Calu3 (cell line): ENCODE measurements around the gene WDFY4. TPM values are rescaled to one million over a fixed set of nuclear protein-coding genes. Genes with fewer than 3 reads are reported as not detected.

Experiments
- BruUV-seq: library from RNA; stranded (reverse); fragments of 400-500 nt; replicated peaks from 2 replicates; lab custom pipeline; 2021; lab: Mats Ljungman, UMichigan
- CTCF ChIA-PET: fragments of 300-600 bp; sonication (Branson Sonifier 250); formaldehyde crosslinking; loops from one replicate; lab custom pipeline; 2022; ENCODE audit warnings: antibody characterized with exemption; lab: Charles Lee
- DNase-seq: peaks from one replicate; pipeline ENCODE4 v3.0.0; 2022
- H3K27ac Mint-ChIP-seq: one replicate; pipeline ENCODE4 v1.8.0; 2022; ENCODE audit warnings: mixed read lengths; ENCODE audit not compliant: unreplicated experiment
- H3K27me3 Mint-ChIP-seq: one replicate; pipeline ENCODE4 v1.8.0; 2022; ENCODE audit warnings: mixed read lengths; ENCODE audit not compliant: unreplicated experiment
- H3K36me3 Mint-ChIP-seq: one replicate; pipeline ENCODE4 v1.8.0; 2022; ENCODE audit warnings: mild to moderate bottlenecking, moderate library complexity, mixed read lengths; ENCODE audit not compliant: insufficient read depth, unreplicated experiment
- H3K4me1 Mint-ChIP-seq: one replicate; pipeline ENCODE4 v1.8.0; 2022; ENCODE audit warnings: mild to moderate bottlenecking, low read depth, mixed read lengths; ENCODE audit not compliant: unreplicated experiment
- H3K4me3 Mint-ChIP-seq: one replicate; pipeline ENCODE4 v1.8.0; 2022; ENCODE audit warnings: mild to moderate bottlenecking, low read depth, moderate library complexity, mixed read lengths; ENCODE audit not compliant: unreplicated experiment
- H3K9me3 Mint-ChIP-seq: one replicate; pipeline ENCODE4 v1.8.0; 2022; ENCODE audit warnings: low read depth, mixed read lengths; ENCODE audit not compliant: unreplicated experiment
- CTCF ChIP-seq: fragments of 200-600 bp; IDR thresholded peaks from one replicate; pipeline ENCODE4 v1.8.0; 2022; ENCODE audit warnings: antibody characterized with exemption; ENCODE audit not compliant: unreplicated experiment
- intact Hi-C: fragments of 100-400 bp; cut with micrococcal nuclease; formaldehyde crosslinking; loops from one replicate; pipeline ENCODE4 v1.10.0; 2022; ENCODE audit not compliant: unreplicated experiment
- total RNA-seq: library from RNA; stranded (reverse); gene quantifications from 2 replicates; pipeline ENCODE4 v1.2.3, GENCODE V29; 2022

Gene WDFY4
- total RNA-seq, 1 experiment from 2014 or later, result not detected

DNA sequence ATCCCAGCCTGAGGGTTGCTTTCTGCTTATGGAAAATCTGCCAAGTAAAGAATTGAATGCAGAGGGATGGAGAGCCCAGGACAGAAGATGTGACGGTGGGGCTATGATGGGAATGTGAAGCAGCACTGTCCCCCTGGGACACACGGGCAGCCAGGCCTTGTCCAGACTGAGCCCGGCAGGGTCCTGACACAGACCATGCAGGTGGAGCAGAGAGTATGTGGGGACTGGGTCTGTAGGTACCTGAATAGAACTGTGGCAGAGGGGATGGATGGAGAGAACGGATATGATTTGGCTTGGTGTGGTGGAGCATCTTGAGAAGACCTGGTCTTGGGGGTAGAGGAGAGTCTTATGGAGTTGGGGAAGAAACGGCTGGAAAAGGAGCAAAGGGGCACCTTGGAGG, 255.7 kb downstream of the WDFY4 start:
- peaks cover 65% of the 10 kb centered on the region for H3K27me3 Mint-ChIP-seq
- BruUV-seq, result no TSS peak

GRCh38 chr10:48940958-48941357, 256.3 kb downstream of the WDFY4 start:
- no peaks in the 10 kb centered on the region for H3K36me3 Mint-ChIP-seq
- TF ChIP-seq CTCF, result no peak
- intact Hi-C loops, result no loop called here
- H3K27ac Mint-ChIP-seq, result no peak overlapping the region
- CTCF ChIA-PET, result no interaction called here
- no peak for DNase-seq
- H3K4me3 Mint-ChIP-seq, result no peak overlapping the region
- H3K9me3 Mint-ChIP-seq, result no peaks in the 10 kb centered on the region
- no peaks in the 10 kb centered on the region for H3K4me1 Mint-ChIP-seq
- H3K27me3 Mint-ChIP-seq, result peaks cover 67% of the 10 kb centered on the region
- no TSS peak for BruUV-seq

More for the DNA sequence above, 255.7 kb downstream of the WDFY4 start:
- H3K9me3 Mint-ChIP-seq, result no peaks in the 10 kb centered on the region
- no peaks in the 10 kb centered on the region for H3K4me1 Mint-ChIP-seq
- no peaks in the 10 kb centered on the region for H3K36me3 Mint-ChIP-seq
- no peak for TF ChIP-seq CTCF
- intact Hi-C loops, result no loop called here
- H3K4me3 Mint-ChIP-seq, result no peak overlapping the region
- no peak for DNase-seq
- CTCF ChIA-PET, result no interaction called here
- no peak overlapping the region for H3K27ac Mint-ChIP-seq

- CTCF ChIA-PET, result no interaction called here
- intact Hi-C loops, result no loop called here
- Mint-ChIP-seq H3K4me1 (no peaks in the 10 kb centered on the region), H3K36me3 (no peaks in the 10 kb centered on the region), H3K27me3 (peaks cover 71% of the 10 kb centered on the region), H3K4me3 (no peak overlapping the region), H3K27ac (no peak overlapping the region), H3K9me3 (no peaks in the 10 kb centered on the region)
- no peak for TF ChIP-seq CTCF
- DNase-seq, result no peak
- no TSS peak for BruUV-seq
These were observed 256.9 kb downstream of the WDFY4 start for GRCh38 chr10:48941427-48942075.

GRCh38 chr10:48943096-48943495, 258.4 kb downstream of the WDFY4 start:
- Mint-ChIP-seq H3K4me1 (no peaks in the 10 kb centered on the region), H3K27ac (no peak overlapping the region), H3K9me3 (no peaks in the 10 kb centered on the region), H3K4me3 (no peak overlapping the region), H3K36me3 (no peaks in the 10 kb centered on the region), H3K27me3 (peaks cover 72% of the 10 kb centered on the region)
- CTCF ChIA-PET, result no interaction called here
- BruUV-seq, result no TSS peak
- intact Hi-C loops, result no loop called here
- DNase-seq, result no peak
- no peak for TF ChIP-seq CTCF
